Mesendoderm (in vitro differentiated cells): Measurements from ENCODE around the gene TBX19.

ENCODE experiments used
- DNase-seq: peaks from one replicate; pipeline ENCODE4 v3.0.0; 2013
- H2AK5ac ChIP-seq: 2 replicates; pipeline ENCODE4 v1.6.1; 2013; ENCODE audit warnings: low read length, inconsistent platforms
- H2BK120ac ChIP-seq: 2 replicates; pipeline ENCODE4 v1.6.1; 2013; ENCODE audit warnings: low read depth, mild to moderate bottlenecking, low read length, moderate library complexity, mixed read lengths
- H2BK15ac ChIP-seq: replicated peaks from 2 replicates; pipeline ENCODE4 v1.6.1; 2013; ENCODE audit warnings: low read depth, mild to moderate bottlenecking, moderate library complexity
- H2BK5ac ChIP-seq: 2 replicates; pipeline ENCODE4 v1.6.1; 2013; ENCODE audit warnings: low read length, inconsistent platforms
- H3K18ac ChIP-seq: 2 replicates; pipeline ENCODE4 v1.6.1; 2013; ENCODE audit warnings: mild to moderate bottlenecking, low read length, mixed read lengths
- H3K23ac ChIP-seq: one replicate; pipeline ENCODE4 v1.6.1; 2013; ENCODE audit warnings: low read length
- H3K27ac ChIP-seq: 2 replicates; pipeline ENCODE4 v1.5.1; 2013; ENCODE audit warnings: low read depth, mild to moderate bottlenecking, inconsistent platforms, low read length, moderate library complexity
- H3K27me3 ChIP-seq: 2 replicates; pipeline ENCODE4 v1.6.1; 2013; ENCODE audit warnings: low read length, control low read depth, mild to moderate bottlenecking, inconsistent platforms; ENCODE audit not compliant: insufficient read depth, poor library complexity
- H3K36me3 ChIP-seq: 2 replicates; pipeline ENCODE4 v1.6.1; 2013; ENCODE audit warnings: low read length, inconsistent platforms; ENCODE audit not compliant: control insufficient read depth, insufficient read depth
- H3K4ac ChIP-seq: one replicate; pipeline ENCODE4 v1.6.1; 2013; ENCODE audit warnings: low read depth, mild to moderate bottlenecking, low read length, moderate library complexity
- H3K4me1 ChIP-seq: 2 replicates; pipeline ENCODE4 v1.6.1; 2013; ENCODE audit warnings: low read depth, low read length, inconsistent platforms; ENCODE audit not compliant: control insufficient read depth
- H3K4me2 ChIP-seq: 2 replicates; pipeline ENCODE4 v1.6.1; 2013; ENCODE audit warnings: low read length
- H3K4me3 ChIP-seq: 2 replicates; pipeline ENCODE4 v1.5.1; 2013; ENCODE audit warnings: mild to moderate bottlenecking, low read length
- H3K56ac ChIP-seq: one replicate; pipeline ENCODE4 v1.6.1; 2013; ENCODE audit warnings: low read length
- H3K79me1 ChIP-seq: 2 replicates; pipeline ENCODE4 v1.6.1; 2013; ENCODE audit warnings: low read length, inconsistent platforms
- H3K79me2 ChIP-seq: 2 replicates; pipeline ENCODE4 v1.6.1; 2013; ENCODE audit warnings: mild to moderate bottlenecking, low read length; ENCODE audit not compliant: control insufficient read depth, insufficient read depth
- H3K9ac ChIP-seq: 2 replicates; pipeline ENCODE4 v1.6.1; 2013; ENCODE audit warnings: low read length, inconsistent platforms
- H4K5ac ChIP-seq: one replicate; pipeline ENCODE4 v1.6.1; 2013; ENCODE audit warnings: low read length
- H4K8ac ChIP-seq: one replicate; pipeline ENCODE4 v1.6.1; 2013; ENCODE audit warnings: low read depth, mild to moderate bottlenecking, control low read depth, low read length, moderate library complexity
- WGBS: extraction: QIAGEN DNeasy Blood & Tissue Kit; methylation state at CpG from one replicate; pipeline ENCODE4 v1.1.7; 2013; ENCODE audit warnings: low lambda C conversion rate, missing lambda C conversion rate; ENCODE audit not compliant: insufficient coverage; ENCODE audit errors: extremely low coverage; 5-methylcytosine and 5-hydroxymethylcytosine counted together

The TBX19 gene

DNA sequence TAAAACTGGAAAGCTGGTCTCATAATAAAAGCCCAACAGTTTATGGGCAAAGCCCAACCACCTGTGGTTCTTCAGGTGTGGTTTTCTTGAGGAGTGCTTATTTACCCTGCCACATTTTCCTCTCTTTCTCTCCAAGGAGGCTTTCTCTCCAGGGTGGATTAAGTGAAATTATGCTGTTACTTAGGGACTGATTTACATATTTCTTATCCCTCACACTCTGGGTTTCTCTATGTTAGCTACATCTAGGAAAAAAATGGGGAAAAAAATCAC lies 4.8 kb downstream of the TBX19 start:
- peak; percentile 41 for DNase-seq
- Histone ChIP-seq H3K56ac (no peak overlapping the region), H3K79me2 (no peaks in the 10 kb centered on the region), H3K9ac (no peak overlapping the region), H3K27ac (no peak overlapping the region), H4K8ac (no peak overlapping the region), H3K4ac (no peak overlapping the region), H3K4me1 (peaks cover 2% of the 10 kb centered on the region), H3K36me3 (no peaks in the 10 kb centered on the region), H3K18ac (no peak overlapping the region), H2AK5ac (no peak overlapping the region), H2BK5ac (no peak overlapping the region), H3K4me3 (no peak overlapping the region), H3K27me3 (no peaks in the 10 kb centered on the region), H3K4me2 (no peak overlapping the region), H2BK120ac (no peak overlapping the region), H3K79me1 (no peaks in the 10 kb centered on the region), H2BK15ac (no peak overlapping the region), H3K23ac (no peak overlapping the region), H4K5ac (no peak overlapping the region)

DNA sequence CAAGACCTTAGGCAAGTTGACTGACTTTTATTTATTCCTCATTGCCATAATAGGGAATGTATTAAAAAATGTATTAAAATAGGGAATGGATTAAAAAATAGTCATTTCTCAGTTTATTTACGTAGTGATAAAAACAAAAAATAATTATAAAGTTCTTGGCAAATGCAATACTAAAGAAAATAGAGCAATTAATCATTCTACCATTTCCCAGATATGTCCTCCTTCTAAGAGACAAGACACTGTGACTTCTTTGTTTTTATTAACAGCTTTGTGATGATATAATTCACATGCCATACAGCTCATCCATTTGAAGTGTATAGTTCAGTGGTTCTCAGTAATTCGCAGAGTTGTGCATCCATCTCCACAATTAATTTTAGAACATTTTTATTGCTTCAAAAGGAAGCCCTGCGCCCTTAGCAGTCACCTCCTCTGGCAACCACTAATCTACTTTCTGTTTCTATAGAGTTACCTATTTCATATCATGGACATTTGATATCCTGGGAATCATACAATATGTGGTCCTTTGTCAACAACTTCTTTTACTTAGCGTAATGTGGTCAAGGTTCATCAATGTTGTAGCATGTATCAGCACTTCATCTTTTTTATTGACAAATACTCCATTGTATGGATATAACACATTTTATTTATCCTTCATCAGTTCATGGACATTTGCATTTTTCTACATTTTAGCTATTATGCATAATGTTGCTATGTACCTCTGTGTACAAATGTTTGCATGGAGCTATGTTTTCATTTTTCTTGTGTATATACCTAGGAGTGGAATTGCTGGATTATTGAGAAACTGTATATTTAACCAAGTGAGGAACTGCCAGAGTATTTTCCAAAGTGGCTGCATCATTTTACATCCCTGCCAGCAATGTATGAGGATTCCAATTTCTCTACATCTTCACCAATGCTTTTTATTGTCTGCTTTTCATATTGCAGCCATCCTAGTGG lies 5.6 kb downstream of the TBX19 start:
- Histone ChIP-seq H2BK15ac (no peak overlapping the region), H4K5ac (no peak overlapping the region), H3K4me1 (peaks cover 2% of the 10 kb centered on the region), H2AK5ac (no peak overlapping the region), H3K18ac (no peak overlapping the region), H3K4ac (no peak overlapping the region), H3K9ac (no peak overlapping the region), H3K79me2 (no peaks in the 10 kb centered on the region), H2BK120ac (no peak overlapping the region), H3K23ac (no peak overlapping the region), H3K36me3 (no peaks in the 10 kb centered on the region), H3K56ac (no peak overlapping the region), H3K4me2 (no peak overlapping the region), H4K8ac (no peak overlapping the region), H3K27ac (no peak overlapping the region), H3K79me1 (no peaks in the 10 kb centered on the region), H3K27me3 (no peaks in the 10 kb centered on the region), H2BK5ac (no peak overlapping the region), H3K4me3 (no peak overlapping the region)
- WGBS, result 100% methylated on average over 1 of the region's 4 CpGs
- no peak for DNase-seq

DNA sequence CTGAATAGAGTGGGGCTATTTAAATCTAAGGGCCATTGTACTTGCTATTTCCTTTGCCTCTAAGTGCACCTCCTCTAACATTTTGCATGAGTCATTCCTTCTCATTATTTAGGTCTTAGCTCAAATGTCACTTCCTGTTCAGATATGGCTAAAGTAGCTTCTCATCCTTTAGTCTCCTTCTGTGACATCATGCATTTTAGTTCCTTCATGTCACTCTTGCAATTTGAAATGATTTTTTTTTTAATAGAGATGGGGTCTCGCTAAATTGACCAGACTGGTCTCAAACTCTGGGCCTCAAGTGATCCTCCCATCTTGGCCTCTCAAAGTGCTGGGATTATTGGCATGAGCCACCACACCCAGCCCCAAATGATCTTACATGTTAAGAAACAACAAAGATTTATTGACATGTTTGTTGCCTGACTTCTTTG lies 6.6 kb downstream of the TBX19 start:
- Histone ChIP-seq H3K79me1 (no peaks in the 10 kb centered on the region), H2BK5ac (no peak overlapping the region), H3K4me1 (peaks cover 2% of the 10 kb centered on the region), H4K8ac (no peak overlapping the region), H3K27ac (no peak overlapping the region), H3K36me3 (no peaks in the 10 kb centered on the region), H3K79me2 (no peaks in the 10 kb centered on the region), H4K5ac (no peak overlapping the region), H2BK15ac (no peak overlapping the region), H3K9ac (no peak overlapping the region), H2AK5ac (no peak overlapping the region), H3K4ac (no peak overlapping the region), H3K56ac (no peak overlapping the region), H3K18ac (no peak overlapping the region), H3K27me3 (no peaks in the 10 kb centered on the region), H3K4me2 (no peak overlapping the region), H2BK120ac (no peak overlapping the region), H3K4me3 (no peak overlapping the region), H3K23ac (no peak overlapping the region)
- WGBS, result no CpG with 5 or more reads among the region's 1 CpG
- DNase-seq, result no peak

DNA sequence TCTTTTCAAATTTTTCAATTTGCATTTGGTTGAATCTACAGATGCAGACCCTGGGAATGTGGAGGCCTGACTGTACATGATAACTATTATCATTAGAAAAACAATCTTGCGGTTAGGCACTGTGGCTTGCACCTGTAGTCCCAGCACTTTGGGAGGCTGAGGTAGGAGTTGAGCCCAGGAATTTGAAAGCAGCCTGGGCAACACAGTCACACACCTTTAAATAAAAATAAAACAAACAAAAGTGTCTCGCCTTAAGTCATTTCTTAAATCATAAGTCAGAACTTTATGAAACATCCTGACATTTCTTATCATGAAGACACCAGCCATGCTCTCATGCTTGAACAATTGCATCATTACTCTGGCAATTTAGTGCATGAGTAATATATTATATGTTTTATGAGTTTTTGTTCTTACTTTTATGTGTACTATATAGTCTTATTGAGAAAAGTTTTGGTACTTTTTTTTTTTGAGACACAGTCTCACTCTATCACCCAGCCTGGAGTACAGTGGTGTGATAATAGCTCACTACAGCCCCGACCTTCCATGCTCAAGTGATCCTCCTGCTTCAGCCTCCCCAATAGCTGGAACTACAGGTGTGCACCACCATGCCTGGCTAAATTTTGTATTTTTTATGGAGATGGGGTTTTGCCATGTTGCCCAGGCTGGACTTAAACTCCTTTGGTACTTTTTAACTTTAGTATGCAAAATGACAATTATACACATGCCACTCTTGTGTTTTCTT lies 7.8 kb downstream of the TBX19 start:
- no peak overlapping the region for H2AK5ac ChIP-seq
- H3K4me3 ChIP-seq, result no peak overlapping the region
- DNase-seq, result no peak
- no peaks in the 10 kb centered on the region for H3K27me3 ChIP-seq
- no peak overlapping the region for H3K4me2 ChIP-seq
- H3K18ac ChIP-seq, result no peak overlapping the region
- no peak overlapping the region for H2BK15ac ChIP-seq
- no CpG with 5 or more reads among the region's 3 CpGs for WGBS
- no peak overlapping the region for H2BK120ac ChIP-seq
- no peak overlapping the region for H3K56ac ChIP-seq
- H3K4ac ChIP-seq, result no peak overlapping the region
- no peaks in the 10 kb centered on the region for H3K79me1 ChIP-seq
- peaks cover 2% of the 10 kb centered on the region for H3K4me1 ChIP-seq
- no peak overlapping the region for H2BK5ac ChIP-seq
- no peak overlapping the region for H3K9ac ChIP-seq
- no peak overlapping the region for H3K23ac ChIP-seq
- H3K36me3 ChIP-seq, result no peaks in the 10 kb centered on the region
- H4K8ac ChIP-seq, result no peak overlapping the region
- no peak overlapping the region for H4K5ac ChIP-seq
- no peaks in the 10 kb centered on the region for H3K79me2 ChIP-seq
- no peak overlapping the region for H3K27ac ChIP-seq

DNA sequence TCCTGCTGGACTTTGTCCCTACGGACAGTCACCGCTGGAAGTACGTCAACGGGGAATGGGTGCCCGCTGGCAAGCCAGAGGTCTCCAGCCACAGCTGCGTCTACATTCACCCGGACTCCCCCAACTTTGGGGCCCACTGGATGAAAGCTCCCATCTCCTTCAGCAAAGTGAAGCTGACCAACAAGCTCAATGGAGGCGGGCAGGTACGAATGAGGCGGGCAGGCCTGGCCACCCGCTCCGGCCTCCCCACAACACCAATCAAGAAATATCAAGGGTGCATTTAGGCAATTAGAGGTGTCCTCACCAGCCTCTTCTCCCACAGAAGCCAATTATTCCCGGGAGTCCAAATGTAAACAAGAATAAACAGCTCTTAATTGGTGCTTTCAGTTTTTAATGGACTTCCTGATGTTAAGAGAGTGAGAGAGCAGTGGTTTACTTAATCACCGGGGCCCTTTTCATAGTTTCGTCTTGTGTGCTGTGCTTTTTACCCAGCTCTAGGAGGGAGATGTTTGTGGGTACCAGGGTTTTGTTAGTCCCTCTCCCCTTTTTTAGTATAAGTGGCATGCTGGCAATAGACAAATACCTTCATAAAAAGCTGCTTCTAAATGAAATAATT lies 10.7 kb downstream of the TBX19 start:
- Histone ChIP-seq H3K79me2 (no peaks in the 10 kb centered on the region), H3K23ac (no peak overlapping the region), H2BK5ac (no peak overlapping the region), H3K4me1 (no peaks in the 10 kb centered on the region), H3K56ac (no peak overlapping the region), H2AK5ac (no peak overlapping the region), H3K9ac (no peak overlapping the region), H2BK15ac (no peak overlapping the region), H4K8ac (no peak overlapping the region), H3K18ac (no peak overlapping the region), H3K79me1 (no peaks in the 10 kb centered on the region), H3K4me2 (no peak overlapping the region), H3K4ac (no peak overlapping the region), H3K4me3 (no peak overlapping the region), H3K36me3 (no peaks in the 10 kb centered on the region), H3K27me3 (no peaks in the 10 kb centered on the region), H4K5ac (no peak overlapping the region), H3K27ac (no peak overlapping the region), H2BK120ac (no peak overlapping the region)
- no peak for DNase-seq
- no CpG with 5 or more reads among the region's 15 CpGs for whole genome bisulfite sequencing
